Tibial nerve (tissue), 4 donors: ENCODE data around the gene KIAA1217.

Source experiments
- CTCF ChIP-seq, 5 experiments: fragments of 200-600 bp in 3 of 5; fragments of 450-650 bp in 2 of 5; sonication (generic) in 3 of 5; IDR thresholded peaks; one replicate each; pipeline ENCODE4 v1.5.1; 2016 to 2019; ENCODE audit warnings: antibody characterized with exemption in 5 of 5, mild to moderate bottlenecking in 3 of 5, moderate library complexity in 2 of 5
- EP300 ChIP-seq, 2 donors: sonication (generic); formaldehyde crosslinking; IDR thresholded peaks; one replicate each; pipeline ENCODE4 v1.6.1; 2017; ENCODE audit warnings: antibody characterized with exemption in 2 of 2, mild to moderate bottlenecking in 1 of 2
- POLR2A ChIP-seq, 2 donors: fragments of 450-650 bp; IDR thresholded peaks; one replicate each; pipeline ENCODE4 v1.6.1; 2017; ENCODE audit warnings: antibody characterized with exemption in 2 of 2, mild to moderate bottlenecking in 2 of 2, moderate library complexity in 2 of 2

GRCh38 chr10:24331457-24331856, 122.5 kb downstream of the KIAA1217 start:
- TF ChIP-seq CTCF (IDR thresholded peaks at IDR 0.05) (no peak), EP300 (IDR thresholded peaks at IDR 0.05) (peak; percentile 53 to 76), POLR2A (IDR thresholded peaks at IDR 0.05) (no peak)
